Activated CD8-positive, alpha-beta memory T cell treated with anti-CD3 and anti-CD28 coated beads for 48 hours (primary cell): ENCODE results near the gene TMEM94.

Experiments
- DNase-seq, 3 experiments: peaks; one replicate each; pipeline ENCODE4 v3.0.0-alpha.2; 2020; ENCODE audit warnings: low read depth in 2 of 3, low spot score in 2 of 3

TMEM94 gene

GRCh38 chr17:75494326-75494877 is 38.0 kb downstream of the TMEM94 start:
- no peak for DNase-seq

GRCh38 chr17:75496005-75496404 is 39.6 kb downstream of the TMEM94 start:
- no peak for DNase-seq

GRCh38 chr17:75498039-75498725 is 41.7 kb downstream of the TMEM94 start:
- DNase-seq = no peak

DNA sequence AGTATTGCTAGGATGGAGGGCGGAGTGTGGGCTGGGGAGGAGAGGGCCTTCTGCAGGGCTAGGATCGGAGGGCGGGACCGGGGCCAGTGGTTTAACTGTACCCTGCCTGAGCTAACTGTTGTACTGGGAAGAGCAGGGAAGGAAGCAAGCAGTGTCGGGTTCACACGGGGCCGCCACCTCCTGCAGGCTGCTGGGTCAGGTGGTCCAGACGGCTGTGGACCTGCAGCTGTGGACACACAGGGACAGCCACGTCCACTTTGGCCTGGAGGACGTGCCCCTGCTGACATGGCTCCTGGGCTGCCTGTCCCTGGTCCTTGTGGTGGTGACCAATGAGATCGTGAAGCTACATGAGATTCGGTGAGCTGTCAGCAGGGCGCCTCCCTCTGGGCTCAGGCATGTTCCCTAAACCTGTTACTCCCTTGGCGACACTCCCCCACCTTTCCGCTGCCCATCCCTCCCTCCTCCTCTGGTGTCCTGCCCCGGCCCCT is 42.3 kb downstream of the TMEM94 start:
- DNase-seq = no peak

GRCh38 chr17:75499313-75500022 is 43.0 kb downstream of the TMEM94 start:
- DNase-seq = no peak

- no peak for DNase-seq
Measured at GRCh38 chr17:75500419-75501216, 44.2 kb downstream of the TMEM94 start.

DNA sequence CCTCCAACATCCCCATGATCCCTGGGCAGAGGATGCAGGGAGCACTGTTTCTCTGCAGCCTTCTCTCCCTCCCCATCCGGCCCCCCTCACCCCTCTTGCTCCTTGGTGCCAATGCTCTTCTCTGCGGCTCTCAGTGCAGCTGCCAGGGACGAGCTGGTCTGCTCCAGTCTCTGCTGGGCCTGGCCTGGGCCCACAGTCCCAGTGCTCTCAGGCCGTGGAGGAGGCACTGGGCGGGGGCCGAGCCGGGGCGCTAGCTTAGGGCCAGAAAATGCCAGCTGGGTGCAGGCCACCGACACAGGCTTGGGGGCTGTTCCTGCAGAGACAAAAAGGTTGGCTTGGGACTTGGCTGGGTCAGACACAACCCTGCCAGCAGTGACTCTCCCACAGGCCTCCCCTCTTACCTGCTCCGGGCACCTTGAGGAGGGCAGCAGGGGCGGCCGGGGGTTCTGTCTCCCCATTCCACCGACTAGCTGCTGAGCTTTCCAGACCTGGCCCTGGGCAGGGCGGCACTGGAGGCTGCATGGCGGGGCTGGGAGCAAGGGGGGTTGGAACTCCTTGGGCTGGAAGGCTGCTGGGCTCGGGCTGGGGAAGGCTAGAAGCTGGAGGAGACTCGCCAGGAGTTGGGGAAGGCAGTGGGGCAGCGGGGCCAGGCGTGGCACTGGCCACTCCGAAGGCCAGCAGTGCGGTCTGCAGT is 45.1 kb downstream of the TMEM94 start:
- no peak for DNase-seq

DNA sequence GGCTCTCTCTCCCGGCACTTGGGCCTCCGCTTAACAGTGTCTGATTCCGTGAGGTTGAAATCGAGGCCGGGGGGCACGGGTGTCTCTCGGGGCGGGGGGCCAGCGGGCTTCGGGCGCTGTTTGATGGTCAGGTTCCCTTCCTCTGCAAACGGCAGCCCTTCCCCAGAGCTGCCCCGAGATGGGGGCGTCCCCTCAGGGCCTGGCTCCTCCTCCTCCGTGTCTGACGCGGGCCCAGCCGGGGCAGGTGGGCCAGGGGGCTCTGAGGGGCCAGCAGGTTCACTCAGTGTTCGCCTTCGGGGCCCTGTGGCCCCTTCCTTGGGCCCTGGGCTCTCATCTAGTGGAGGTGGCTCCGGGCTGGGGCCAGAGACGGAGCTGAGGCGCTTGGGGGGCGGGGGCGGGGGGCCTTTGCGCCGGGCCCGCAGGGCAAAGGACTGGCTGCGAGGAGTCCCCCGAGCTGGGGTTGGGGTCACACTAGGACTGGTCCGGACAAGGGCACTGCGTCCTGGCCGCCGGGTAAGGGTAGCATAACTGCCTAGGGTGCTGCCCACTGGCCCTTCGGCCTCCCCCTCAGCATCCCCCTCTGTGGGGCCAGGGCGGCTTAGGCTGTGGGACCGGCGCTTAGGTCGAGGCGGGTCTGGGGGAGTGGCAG is 45.8 kb downstream of the TMEM94 start:
- no peak for DNase-seq

DNA sequence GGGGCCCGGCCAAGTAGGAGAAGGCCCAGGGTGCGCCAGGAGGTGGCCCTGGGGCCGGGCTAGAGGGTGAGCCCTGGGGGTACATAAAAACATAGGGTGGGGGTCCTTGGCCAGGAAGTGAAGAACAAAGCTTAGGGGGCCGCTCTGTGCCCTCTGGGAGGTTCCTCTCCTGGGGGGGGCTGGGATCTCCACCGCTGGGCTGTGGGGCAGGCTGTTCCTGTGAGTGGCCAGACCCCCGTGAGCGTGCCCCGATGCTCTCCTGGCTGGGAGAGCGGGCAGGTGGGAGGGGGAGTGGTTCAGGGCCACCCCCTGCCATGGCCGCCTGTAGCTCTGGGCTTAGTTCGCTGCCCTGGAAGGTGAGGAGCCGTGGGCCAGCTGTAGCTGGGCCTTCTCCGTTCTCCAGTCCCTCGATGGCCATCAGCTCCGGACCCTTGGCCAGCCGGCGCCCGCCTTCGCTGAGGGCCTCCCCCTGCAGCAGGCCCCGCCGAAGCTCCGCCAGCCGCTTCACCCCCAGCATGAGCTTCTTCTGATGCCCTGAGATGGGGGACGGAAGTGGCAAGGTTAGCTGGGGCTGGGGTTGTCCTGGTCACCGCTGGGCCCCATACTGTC is 46.4 kb downstream of the TMEM94 start:
- no peak for DNase-seq

GRCh38 chr17:75503337-75503950 is 47.0 kb downstream of the TMEM94 start:
- DNase-seq = no peak

GRCh38 chr17:75503976-75504346 is 47.5 kb downstream of the TMEM94 start:
- no peak for DNase-seq

GRCh38 chr17:75504347-75505151 is 48.1 kb downstream of the TMEM94 start:
- DNase-seq = no peak

DNA sequence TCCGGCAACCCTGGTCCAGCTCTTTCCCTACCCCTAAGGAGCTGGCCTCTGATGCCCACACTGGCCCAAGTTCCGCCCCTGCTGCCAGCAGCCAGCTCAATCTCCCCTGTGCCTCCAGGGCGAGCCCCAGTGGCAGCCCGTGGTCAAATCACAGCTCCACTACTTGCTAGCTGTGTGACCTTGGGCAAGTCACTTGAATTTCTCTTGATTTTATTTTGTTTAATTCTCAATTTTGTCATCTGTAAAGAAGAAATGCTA is 48.6 kb downstream of the TMEM94 start:
- no peak for DNase-seq

GRCh38 chr17:75505640-75506039 is 49.2 kb downstream of the TMEM94 start:
- DNase-seq = no peak

DNA sequence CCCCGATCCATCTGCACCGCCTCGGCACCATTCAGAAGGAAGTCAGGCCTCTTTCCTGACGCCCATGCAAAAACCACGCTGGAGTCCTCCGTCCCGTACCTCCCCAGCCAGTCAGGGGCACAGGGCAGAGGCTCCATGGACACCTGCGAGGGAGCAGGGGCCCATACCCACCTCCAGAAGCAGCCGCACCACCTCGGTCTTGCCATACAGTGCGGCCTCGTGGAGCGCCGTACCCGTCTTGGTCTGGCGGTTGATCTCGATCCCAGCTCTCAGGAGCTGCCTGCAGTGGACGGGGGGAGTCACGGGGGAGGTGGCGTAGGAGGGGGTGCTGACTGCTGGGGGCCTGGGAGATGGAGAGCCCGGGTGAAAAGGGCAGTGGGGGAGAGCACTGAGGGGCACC is 49.7 kb downstream of the TMEM94 start:
- no peak for DNase-seq

DNA sequence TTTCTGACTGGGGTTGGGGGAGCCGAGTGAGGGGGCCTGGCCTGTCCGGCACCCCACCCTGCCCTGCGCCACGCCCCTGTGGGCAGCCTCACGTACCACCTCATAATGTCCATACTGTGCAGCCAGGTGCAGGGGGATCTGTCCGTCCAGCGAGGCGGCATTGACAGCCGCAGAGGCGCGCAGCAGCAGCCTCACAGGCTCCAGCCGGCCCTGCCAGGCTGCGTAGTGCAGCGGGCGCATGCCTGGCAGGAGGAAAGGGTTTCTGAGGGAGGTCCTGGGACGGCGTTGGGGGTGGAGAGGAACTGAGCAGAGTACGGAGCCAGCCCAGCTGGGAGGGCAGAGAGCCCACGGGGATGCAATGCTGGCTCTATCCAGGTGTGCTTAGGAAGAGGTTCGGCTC is 50.5 kb downstream of the TMEM94 start:
- DNase-seq = no peak

DNA sequence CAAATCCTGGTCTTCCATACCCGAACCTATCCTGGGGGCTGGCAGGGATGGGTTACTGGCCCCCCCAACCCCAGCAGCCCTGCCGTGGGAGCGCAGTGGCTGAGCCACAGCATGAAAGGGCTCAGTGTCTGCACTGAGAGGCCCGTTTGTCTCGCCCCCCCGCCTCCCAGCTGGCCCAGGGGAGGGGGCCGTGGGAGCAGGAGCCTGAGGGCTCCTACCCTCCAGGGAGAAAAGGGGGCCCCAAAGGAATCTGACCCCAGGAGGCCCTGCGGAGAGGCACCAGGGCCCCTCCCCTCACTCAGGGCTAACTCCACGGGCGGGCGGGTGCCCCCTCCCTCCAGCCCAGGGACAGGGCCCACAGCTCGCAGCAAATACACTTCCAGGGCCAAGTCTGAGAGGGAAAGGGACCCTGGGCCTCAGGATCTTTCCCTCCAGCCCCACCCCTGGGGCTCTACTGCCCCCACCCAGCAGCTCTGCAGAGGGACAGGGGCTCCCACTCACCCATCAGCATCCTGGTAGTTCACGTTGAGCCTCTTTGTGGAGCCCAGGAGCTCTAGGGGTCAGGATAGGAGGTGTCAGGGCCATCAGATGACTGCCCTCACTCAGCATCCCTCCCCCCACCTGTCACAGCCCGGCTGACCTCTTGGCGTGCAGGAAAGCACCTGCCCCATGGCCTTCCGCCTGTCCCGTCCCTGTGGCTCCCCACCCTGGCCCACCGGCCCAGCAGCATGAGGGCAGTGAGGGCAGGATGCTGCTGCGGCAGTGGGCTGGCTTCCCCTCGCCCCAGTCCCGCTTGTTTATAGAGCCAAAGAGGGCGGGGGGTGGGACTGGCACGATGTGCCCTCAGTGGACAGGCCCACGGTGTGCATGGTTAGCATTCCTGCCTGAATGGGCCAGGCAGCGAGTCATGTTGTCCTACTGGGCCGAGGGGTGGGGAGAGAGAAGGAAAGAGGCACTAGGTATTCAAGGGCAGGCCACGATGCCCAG is 51.6 kb downstream of the TMEM94 start:
- no peak for DNase-seq

DNA sequence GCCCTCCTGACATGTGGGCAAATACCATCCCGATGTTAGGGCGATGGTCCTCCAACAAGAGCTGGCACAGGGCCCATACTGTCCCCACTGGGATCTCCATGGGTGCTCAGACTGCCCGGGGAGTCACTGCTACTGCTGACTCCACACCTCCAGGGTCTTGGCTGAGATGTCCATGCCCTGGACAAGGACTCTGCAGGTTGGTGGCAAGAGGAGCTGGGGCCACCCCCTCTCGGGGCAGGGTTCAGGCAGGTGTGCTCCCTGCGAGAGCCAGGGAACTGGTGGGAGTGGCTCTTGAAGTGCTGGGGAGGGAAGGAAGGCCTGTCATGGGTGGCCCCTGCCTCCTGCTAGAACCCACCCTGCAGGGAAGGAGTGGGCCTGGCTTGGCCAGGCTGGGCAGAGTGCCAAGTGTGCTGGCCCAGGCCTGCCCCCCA is 52.5 kb downstream of the TMEM94 start:
- no peak for DNase-seq
